Stromal cell of bone marrow (primary cell): ENCODE data around the gene GPR156.
"Not testable (repeated sequence)": the region's sequence is repeated elsewhere in the genome, so short reads cannot be mapped to it uniquely, and the experiment has no call there.

Source experiments
- DNase-seq: peaks from one replicate; pipeline ENCODE4 v3.0.0-alpha.2; 2012; ENCODE audit warnings: low read depth

Gene GPR156

GRCh38 chr3:120284747-120285507, at the start of gene GPR156:
GPR156 (minus strand) TSS chr3:120285222; CDS start chr3:120244098, 41,124 bp downstream.
- no peak for DNase-seq

GRCh38 chr3:120332646-120333045, 47.6 kb upstream of the GPR156 start:
- no peak for DNase-seq

GRCh38 chr3:120331076-120331475, 46.1 kb upstream of the GPR156 start:
- no peak for DNase-seq

- DNase-seq, result no peak
These were observed 41.8 kb upstream of the GPR156 start for GRCh38 chr3:120326784-120327183.

- DNase-seq, result peak; percentile 17
These were observed 39.2 kb upstream of the GPR156 start for GRCh38 chr3:120324190-120324589.

- DNase-seq, result not testable (repeated sequence)
These were observed 38.7 kb upstream of the GPR156 start for GRCh38 chr3:120323761-120324160.

- no peak for DNase-seq
These were observed 27.1 kb upstream of the GPR156 start for GRCh38 chr3:120311863-120312794.

- DNase-seq, result no peak
These were observed 21.8 kb upstream of the GPR156 start for GRCh38 chr3:120306519-120307455.

GRCh38 chr3:120304616-120305015, 19.6 kb upstream of the GPR156 start:
- no peak for DNase-seq

GRCh38 chr3:120302361-120302760, 17.3 kb upstream of the GPR156 start:
- peak; percentile 33 for DNase-seq

- no peak for DNase-seq
These were observed 15.9 kb upstream of the GPR156 start for GRCh38 chr3:120300971-120301370.

GRCh38 chr3:120299403-120299802, 14.4 kb upstream of the GPR156 start:
- no peak for DNase-seq

- DNase-seq, result no peak
These were observed 14.0 kb upstream of the GPR156 start for GRCh38 chr3:120298996-120299395.

GRCh38 chr3:120291552-120291951, 6.5 kb upstream of the GPR156 start:
- DNase-seq, result peak; percentile 13

- no peak for DNase-seq
These were observed 4.6 kb upstream of the GPR156 start for GRCh38 chr3:120289636-120290035.

GRCh38 chr3:120286465-120286864, 1.4 kb upstream of the GPR156 start:
- no peak for DNase-seq

GRCh38 chr3:120285508-120285841, 453 bp upstream of the GPR156 start:
- DNase-seq, result no peak

GRCh38 chr3:120281261-120281660, 3.8 kb downstream of the GPR156 start:
- no peak for DNase-seq

- DNase-seq, result no peak
These were observed 4.5 kb downstream of the GPR156 start for GRCh38 chr3:120280566-120280965.

- DNase-seq, result no peak
These were observed 5.0 kb downstream of the GPR156 start for GRCh38 chr3:120280026-120280425.

- DNase-seq, result no peak
These were observed 8.3 kb downstream of the GPR156 start for GRCh38 chr3:120276767-120277166.

- no peak for DNase-seq
These were observed 9.4 kb downstream of the GPR156 start for GRCh38 chr3:120275618-120276017.
